ENCODE measurements around the gene NCR1.
"Not testable (repeated sequence)": the region's sequence is repeated elsewhere in the genome, so short reads cannot be mapped to it uniquely, and the experiment has no call there.

NCR1 gene

DNA sequence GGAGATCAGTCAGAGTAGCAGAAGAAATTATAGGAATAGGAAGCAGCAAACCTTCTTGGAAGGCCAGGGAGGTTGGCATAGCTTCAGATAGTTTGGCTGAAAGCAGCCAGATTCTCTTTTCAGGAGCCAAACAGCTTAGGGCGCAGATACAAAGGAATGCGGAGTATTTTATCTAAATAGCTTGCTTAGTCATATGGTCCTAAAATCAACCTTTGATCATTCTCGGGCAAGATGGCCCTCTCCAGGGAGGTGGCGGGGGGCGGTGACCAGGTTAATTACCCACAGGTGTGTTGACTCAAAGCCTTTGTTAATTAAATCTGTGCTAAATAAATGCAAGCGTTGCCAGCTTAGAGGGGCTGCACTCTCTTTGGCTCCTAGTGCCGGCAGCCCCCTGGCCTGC is 12.5 kb upstream of the NCR1 start:
- in situ Hi-C loops (cut with HindIII; ENCODE audit: low pct_ligation_motif_present, low sequenced_read_pairs), result no loop called here
- Histone ChIP-seq H3K36me3 (replicated peaks) (no peaks in the 10 kb centered on the region), H3K27ac (no peak overlapping the region), H3K4me3 (ENCODE audit: low read depth, low read length) (no peak overlapping the region), H3K27me3 (replicated peaks) (no peaks in the 10 kb centered on the region)
- no peak for DNase-seq
- TF ChIP-seq CTCF (IDR thresholded peaks at IDR 0.05; ENCODE audit: low read depth, low read length, missing control alignments), result no peak

DNA sequence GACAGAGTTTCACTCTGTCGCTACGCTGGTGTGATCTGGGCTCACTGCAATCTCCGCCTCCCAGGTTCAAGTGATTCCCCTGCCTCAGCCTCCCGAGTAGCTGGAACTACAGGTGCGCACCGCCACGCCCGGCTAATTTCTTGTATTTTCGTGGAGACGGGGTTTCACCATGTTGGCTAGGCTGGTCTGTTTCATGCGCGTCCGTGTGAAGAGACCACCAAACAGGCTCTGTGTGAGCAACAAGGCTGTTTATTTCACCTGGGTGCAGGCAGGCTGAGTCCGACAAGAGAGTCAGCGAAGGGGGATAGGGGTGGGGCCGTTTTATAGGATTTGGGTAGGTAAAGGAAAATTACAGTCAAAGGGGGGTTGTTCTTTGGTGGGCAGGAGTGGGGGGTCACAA is 11.8 kb upstream of the NCR1 start:
- H3K27me3 ChIP-seq (replicated peaks); DNase-seq; H3K4me3 ChIP-seq (ENCODE audit: low read depth, low read length); H3K36me3 ChIP-seq (replicated peaks); H3K27ac ChIP-seq; in situ Hi-C loops (cut with HindIII; ENCODE audit: low pct_ligation_motif_present, low sequenced_read_pairs): not testable (repeated sequence)

DNA sequence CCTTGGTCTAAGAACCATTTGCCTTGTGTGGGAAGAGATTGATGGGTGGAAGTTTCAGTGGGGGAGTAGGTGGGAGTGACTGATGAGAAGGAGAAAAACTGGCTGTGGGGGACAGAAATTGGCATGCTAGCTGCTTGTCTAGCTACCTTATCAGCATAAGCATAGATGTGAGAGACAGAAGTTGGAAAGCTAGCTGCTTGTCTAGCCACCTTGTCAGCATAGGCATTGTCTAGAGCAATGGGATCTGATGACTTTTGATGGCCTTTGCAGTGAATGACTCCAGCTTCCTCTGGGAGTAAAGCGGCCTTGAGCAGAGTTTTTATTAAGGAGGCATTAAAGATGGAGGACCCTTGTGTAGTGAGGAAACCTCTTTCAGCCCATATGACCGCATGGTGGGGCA is 9.9 kb upstream of the NCR1 start:
- no peak for DNase-seq
- H3K36me3 ChIP-seq (replicated peaks), result no peaks in the 10 kb centered on the region
- no peak overlapping the region for H3K27ac ChIP-seq
- no peaks in the 10 kb centered on the region for H3K27me3 ChIP-seq (replicated peaks)
- TF ChIP-seq CTCF (IDR thresholded peaks at IDR 0.05; ENCODE audit: low read depth, low read length, missing control alignments), result no peak
- in situ Hi-C loops (cut with HindIII; ENCODE audit: low pct_ligation_motif_present, low sequenced_read_pairs), result no loop called here
- no peak overlapping the region for H3K4me3 ChIP-seq (ENCODE audit: low read depth, low read length)

- H3K27me3 ChIP-seq (replicated peaks); in situ Hi-C loops (cut with HindIII; ENCODE audit: low pct_ligation_motif_present, low sequenced_read_pairs); H3K4me3 ChIP-seq (ENCODE audit: low read depth, low read length); H3K27ac ChIP-seq; DNase-seq; H3K36me3 ChIP-seq (replicated peaks): not testable (repeated sequence)
Measured at GRCh38 chr19:54898685-54899084, 7.3 kb upstream of the NCR1 start.

- in situ Hi-C loops (cut with HindIII; ENCODE audit: low pct_ligation_motif_present, low sequenced_read_pairs); H3K27ac ChIP-seq; DNase-seq; H3K4me3 ChIP-seq (ENCODE audit: low read depth, low read length); H3K27me3 ChIP-seq (replicated peaks); H3K36me3 ChIP-seq (replicated peaks): not testable (repeated sequence)
Measured at GRCh38 chr19:54899646-54900045, 6.3 kb upstream of the NCR1 start.

- in situ Hi-C loops (cut with HindIII; ENCODE audit: low pct_ligation_motif_present, low sequenced_read_pairs); H3K27me3 ChIP-seq (replicated peaks); H3K27ac ChIP-seq; DNase-seq; H3K36me3 ChIP-seq (replicated peaks); H3K4me3 ChIP-seq (ENCODE audit: low read depth, low read length): not testable (repeated sequence)
Measured at GRCh38 chr19:54901153-54901552, 4.8 kb upstream of the NCR1 start.

DNA sequence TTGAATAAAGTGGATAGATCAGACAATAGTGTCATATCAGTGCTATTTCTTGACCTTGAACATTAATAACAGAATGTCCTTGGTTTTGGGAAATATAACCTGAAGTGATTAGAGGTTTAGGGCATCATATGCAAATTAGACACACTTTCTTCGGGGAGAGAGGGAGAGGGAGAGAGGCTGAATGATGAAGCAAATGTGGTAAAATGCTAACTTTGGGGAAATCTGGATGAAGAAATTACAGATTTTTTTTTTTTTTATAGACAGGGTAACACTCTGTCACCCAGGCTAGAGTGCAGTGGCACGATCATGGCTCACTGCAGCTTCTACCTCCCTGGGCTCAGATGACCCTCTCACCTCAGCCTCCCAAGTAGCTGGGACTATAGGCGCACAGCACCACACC is 3.9 kb upstream of the NCR1 start:
- H3K4me3 ChIP-seq (ENCODE audit: low read depth, low read length), result no peak overlapping the region
- TF ChIP-seq CTCF (IDR thresholded peaks at IDR 0.05; ENCODE audit: low read depth, low read length, missing control alignments), result no peak
- no peak overlapping the region for H3K27ac ChIP-seq
- H3K36me3 ChIP-seq (replicated peaks), result no peaks in the 10 kb centered on the region
- in situ Hi-C loops (cut with HindIII; ENCODE audit: low pct_ligation_motif_present, low sequenced_read_pairs), result no loop called here
- H3K27me3 ChIP-seq (replicated peaks), result no peaks in the 10 kb centered on the region
- no peak for DNase-seq

GRCh38 chr19:54903303-54903702 is 2.6 kb upstream of the NCR1 start:
- in situ Hi-C loops (cut with HindIII; ENCODE audit: low pct_ligation_motif_present, low sequenced_read_pairs), result no loop called here
- no peak overlapping the region for H3K4me3 ChIP-seq (ENCODE audit: low read depth, low read length)
- no peak overlapping the region for H3K27ac ChIP-seq
- H3K27me3 ChIP-seq (replicated peaks), result no peaks in the 10 kb centered on the region
- H3K36me3 ChIP-seq (replicated peaks), result no peaks in the 10 kb centered on the region
- no peak for TF ChIP-seq CTCF (IDR thresholded peaks at IDR 0.05; ENCODE audit: low read depth, low read length, missing control alignments)
- DNase-seq, result no peak

DNA sequence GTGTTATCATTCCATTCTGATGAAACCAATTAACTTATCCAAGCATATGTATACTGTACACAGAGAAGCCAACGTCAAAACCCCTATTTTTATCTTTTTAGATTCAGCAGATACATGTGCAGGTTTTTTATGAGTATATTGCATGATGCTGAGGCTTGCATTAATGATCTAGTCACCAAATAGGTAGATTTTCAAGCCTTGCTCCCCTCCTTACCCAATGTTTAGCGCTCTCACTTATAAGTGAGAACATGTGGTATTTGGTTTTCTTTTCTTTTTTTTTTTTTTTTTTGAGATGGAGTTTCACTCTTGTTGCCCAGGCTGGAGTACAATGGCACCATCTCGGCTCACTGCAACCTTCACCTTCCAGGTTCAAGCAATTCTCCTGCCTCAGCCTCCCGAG is 1.7 kb upstream of the NCR1 start:
- in situ Hi-C loops (cut with HindIII; ENCODE audit: low pct_ligation_motif_present, low sequenced_read_pairs); H3K36me3 ChIP-seq (replicated peaks); H3K27ac ChIP-seq; DNase-seq; H3K4me3 ChIP-seq (ENCODE audit: low read depth, low read length); H3K27me3 ChIP-seq (replicated peaks): not testable (repeated sequence)
